Effector memory CD8-positive, alpha-beta T cell (primary cell): Measurements from ENCODE around the gene PLA2G6.
A peak's percentile ranks its signal among the peaks of the same experiment; 100 is the strongest.

ENCODE experiments used
- ATAC-seq: fragments of 150-1000 bp; cut with Tn5 transposase; replicated peaks from 2 replicates; pipeline ENCODE4 v1.10.0; 2021; ENCODE audit warnings: mild to moderate bottlenecking, moderate library complexity
- DNase-seq, 3 experiments: peaks; one replicate each; pipeline ENCODE4 v3.0.0; 2021
- H3K27ac Mint-ChIP-seq, 2 donors: one replicate each; pipeline ENCODE4 v1.8.0; 2022; ENCODE audit warnings: mild to moderate bottlenecking in 2 of 2, mixed read lengths in 2 of 2, moderate library complexity in 2 of 2
- H3K27me3 Mint-ChIP-seq, 2 donors: one replicate each; pipeline ENCODE4 v1.8.0; 2022; ENCODE audit warnings: mixed read lengths in 2 of 2
- H3K36me3 Mint-ChIP-seq: one replicate; pipeline ENCODE4 v1.8.0; 2022; ENCODE audit warnings: mild to moderate bottlenecking, moderate library complexity, mixed read lengths; ENCODE audit not compliant: insufficient read depth
- H3K4me1 Mint-ChIP-seq, 2 donors: one replicate each; pipeline ENCODE4 v1.8.0; 2022; ENCODE audit warnings: low read depth in 2 of 2, mixed read lengths in 2 of 2
- H3K4me3 Mint-ChIP-seq, 2 donors: one replicate each; pipeline ENCODE4 v1.8.0; 2022; ENCODE audit warnings: mild to moderate bottlenecking in 2 of 2, mixed read lengths in 2 of 2, moderate library complexity in 2 of 2
- H3K9me3 Mint-ChIP-seq, 2 donors: one replicate each; pipeline ENCODE4 v1.8.0; 2022; ENCODE audit warnings: mixed read lengths in 2 of 2

Gene PLA2G6

DNA sequence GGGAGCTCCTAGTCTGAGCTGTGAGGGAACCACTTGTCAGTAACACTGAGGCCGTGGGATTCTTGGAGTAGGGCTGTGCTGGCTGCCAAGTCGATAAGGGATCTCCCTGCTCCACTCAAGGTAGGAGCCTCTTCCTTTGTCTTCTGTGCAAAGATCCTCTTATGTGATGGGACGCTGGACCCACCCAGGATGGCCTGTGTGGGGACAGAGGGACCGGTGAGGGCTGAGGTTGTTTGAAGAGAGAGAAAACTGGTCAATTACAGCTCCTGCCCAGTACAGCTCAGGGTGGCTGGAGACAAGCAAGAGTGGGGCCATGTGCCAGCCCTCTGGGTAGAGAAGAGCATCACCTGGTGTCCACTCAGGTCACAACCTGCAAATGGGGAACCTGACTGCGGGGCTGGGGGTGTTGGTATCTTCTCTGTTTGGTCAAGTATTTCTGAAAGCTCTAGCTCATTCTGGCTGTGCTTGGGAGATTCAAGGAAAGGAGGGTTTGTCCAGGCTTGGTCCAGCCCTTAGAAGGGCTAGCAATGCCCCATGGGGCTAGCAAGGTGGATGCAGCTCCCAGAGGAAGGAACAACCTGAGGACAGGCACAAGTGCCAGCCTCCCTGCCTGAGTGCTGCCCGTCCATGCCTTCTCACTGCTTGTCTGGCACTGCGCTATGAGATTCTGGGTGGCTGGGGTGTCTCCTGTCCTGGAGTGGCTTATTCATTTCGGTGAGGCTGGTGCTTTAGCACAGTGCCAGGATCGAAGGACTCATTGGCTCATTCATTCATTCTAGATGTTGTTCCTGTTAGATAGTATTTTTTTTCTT lies 43.5 kb downstream of the PLA2G6 start:
- no peaks in the 10 kb centered on the region for H3K9me3 Mint-ChIP-seq
- ATAC-seq (no peak), DNase-seq (no peak)
- H3K4me3 Mint-ChIP-seq: no peak overlapping the region
- H3K4me1 Mint-ChIP-seq: peaks cover 2 to 6% of the 10 kb centered on the region in 2 donors
- H3K27me3 Mint-ChIP-seq: no peaks in the 10 kb centered on the region
- H3K27ac Mint-ChIP-seq: peak overlapping the region in 1 of 2 donors; percentile 38
- H3K36me3 Mint-ChIP-seq: peaks cover 8% of the 10 kb centered on the region

DNA sequence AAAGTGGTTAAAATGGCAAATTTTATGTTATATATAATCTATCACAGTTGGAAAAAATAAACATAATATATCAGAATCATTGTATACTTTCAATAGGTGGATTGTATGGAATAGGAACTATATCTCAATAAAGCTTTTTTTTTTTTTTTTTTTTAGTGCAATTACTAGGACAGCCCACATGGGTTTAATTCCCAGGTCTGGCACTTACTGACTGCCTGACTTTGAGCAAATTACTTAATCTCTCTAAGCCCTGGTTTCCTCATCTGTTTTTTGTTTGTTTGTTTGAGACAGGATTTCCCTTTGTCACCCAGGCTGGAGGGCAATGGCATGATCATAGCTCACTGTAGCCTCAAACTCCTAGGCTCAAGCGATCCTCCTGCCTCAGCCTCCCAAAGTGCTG lies 45.0 kb downstream of the PLA2G6 start:
- H3K27ac Mint-ChIP-seq: no peak overlapping the region
- ATAC-seq: no peak

DNA sequence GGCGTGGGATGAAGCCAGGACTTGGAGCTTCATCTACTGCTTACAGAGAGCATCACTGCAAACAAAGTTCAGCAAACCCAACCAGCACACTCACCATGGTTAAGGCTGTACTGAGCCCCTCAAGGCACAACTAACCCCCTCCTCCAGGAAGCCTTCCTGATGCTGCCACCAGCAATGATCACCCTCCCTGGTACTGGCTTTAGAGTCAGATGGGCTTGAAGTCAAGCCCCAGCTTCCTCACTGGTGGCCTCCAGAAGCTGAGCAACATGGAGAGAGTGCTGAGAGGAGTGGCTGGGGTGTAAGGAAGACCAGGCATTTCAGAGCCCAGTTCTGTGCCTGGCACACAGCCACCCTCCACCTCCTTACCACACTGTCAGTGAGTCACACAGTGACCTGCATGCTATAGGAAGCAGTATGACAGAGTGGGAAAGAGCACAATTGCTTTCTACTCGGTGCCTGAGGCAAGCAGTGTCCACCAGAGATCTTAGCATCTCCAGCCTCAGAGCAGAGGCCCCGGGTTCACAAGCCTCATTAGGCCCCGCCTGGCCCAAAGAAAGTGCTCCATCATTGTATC lies 46.4 kb downstream of the PLA2G6 start:
- no peaks in the 10 kb centered on the region for H3K9me3 Mint-ChIP-seq
- H3K4me3 Mint-ChIP-seq: no peak overlapping the region
- no peaks in the 10 kb centered on the region for H3K27me3 Mint-ChIP-seq
- H3K4me1 Mint-ChIP-seq: peaks cover 0 to 2% of the 10 kb centered on the region in 2 donors
- no peak for DNase-seq
- peaks cover 10% of the 10 kb centered on the region for H3K36me3 Mint-ChIP-seq
- no peak for ATAC-seq
- H3K27ac Mint-ChIP-seq: no peak overlapping the region

More for the DNA sequence above, 45.0 kb downstream of the PLA2G6 start:
- Mint-ChIP-seq H3K9me3 (no peaks in the 10 kb centered on the region), H3K27me3 (no peaks in the 10 kb centered on the region), H3K36me3 (peaks cover 8% of the 10 kb centered on the region), H3K4me3 (no peak overlapping the region), H3K4me1 (peaks cover 0 to 2% of the 10 kb centered on the region in 2 donors)
- DNase-seq: no peak

DNA sequence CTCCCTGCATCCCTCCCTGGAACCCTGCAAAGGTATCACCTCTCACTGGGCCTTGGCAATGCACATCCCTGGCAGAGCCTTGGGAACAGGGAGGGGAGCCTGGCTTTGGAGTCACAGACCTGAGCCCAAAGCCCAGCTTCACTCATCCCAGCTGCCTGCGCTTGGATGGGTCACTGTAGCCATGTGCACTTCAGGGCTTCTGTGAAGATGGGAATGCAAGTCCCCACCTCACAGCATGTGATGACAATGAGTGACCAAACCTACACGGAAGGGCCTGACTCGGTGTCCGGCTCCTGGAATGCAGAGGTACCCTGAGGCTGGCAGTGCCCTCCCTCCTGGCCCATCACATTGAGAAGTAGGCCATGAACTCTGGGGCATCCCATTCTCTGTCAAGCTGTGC lies 48.3 kb downstream of the PLA2G6 start:
- H3K36me3 Mint-ChIP-seq: peaks cover 10% of the 10 kb centered on the region

DNA sequence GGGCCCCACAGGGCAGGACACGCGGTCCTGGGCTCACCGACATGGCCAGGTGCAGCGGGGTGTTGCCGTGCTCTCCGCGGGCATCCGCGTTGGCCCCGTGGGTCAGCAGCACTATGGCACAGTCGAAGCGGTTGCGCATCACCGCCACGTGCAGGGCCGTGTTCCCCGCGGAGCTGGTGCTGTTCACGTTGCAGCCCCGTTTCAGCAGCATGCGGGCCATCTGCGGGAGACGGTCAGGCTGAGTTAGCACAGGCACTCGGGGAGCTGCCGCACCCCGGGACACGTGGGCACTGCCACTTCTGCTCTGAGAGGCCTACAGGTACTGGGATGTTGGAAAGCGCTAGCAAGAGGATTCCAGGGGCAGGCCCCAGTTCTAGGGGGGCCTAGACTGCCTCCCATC lies 48.8 kb downstream of the PLA2G6 start:
- Mint-ChIP-seq H3K9me3 (no peaks in the 10 kb centered on the region), H3K4me3 (no peak overlapping the region), H3K36me3 (peaks cover 10% of the 10 kb centered on the region), H3K27me3 (no peaks in the 10 kb centered on the region), H3K27ac (peak overlapping the region in 1 of 2 donors; percentile 60), H3K4me1 (peaks cover 0 to 2% of the 10 kb centered on the region in 2 donors)
- no peak for ATAC-seq
- no peak for DNase-seq

More for the DNA sequence above, 48.3 kb downstream of the PLA2G6 start:
- ATAC-seq (no peak), DNase-seq (no peak)
- H3K9me3 Mint-ChIP-seq: no peaks in the 10 kb centered on the region
- H3K27me3 Mint-ChIP-seq: no peaks in the 10 kb centered on the region
- no peak overlapping the region for H3K27ac Mint-ChIP-seq
- H3K4me1 Mint-ChIP-seq: peaks cover 0 to 2% of the 10 kb centered on the region in 2 donors
- no peak overlapping the region for H3K4me3 Mint-ChIP-seq

DNA sequence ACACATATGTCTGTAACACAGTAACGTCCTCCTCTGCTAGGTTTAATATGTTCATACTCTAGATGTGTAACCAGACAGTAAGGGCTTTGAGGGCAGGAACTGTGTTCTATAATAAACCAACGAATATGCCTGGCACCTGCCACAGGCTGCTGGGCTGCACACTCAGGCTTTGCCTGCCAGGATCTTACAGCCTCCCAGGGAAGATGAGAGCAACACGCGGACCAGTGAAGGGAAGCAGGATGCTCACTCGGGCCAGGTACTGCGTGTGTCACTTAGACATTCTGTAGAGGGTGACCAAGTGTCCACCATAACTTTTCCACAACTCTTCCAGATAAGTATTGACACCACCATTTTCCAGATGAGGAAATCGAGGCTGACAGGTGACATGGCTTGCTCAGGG lies 49.5 kb downstream of the PLA2G6 start:
- DNase-seq: no peak
- Mint-ChIP-seq H3K4me3 (no peak overlapping the region), H3K27ac (peak overlapping the region in 1 of 2 donors; percentile 60), H3K36me3 (peaks cover 10% of the 10 kb centered on the region), H3K9me3 (no peaks in the 10 kb centered on the region), H3K4me1 (peaks cover 0 to 2% of the 10 kb centered on the region in 2 donors), H3K27me3 (no peaks in the 10 kb centered on the region)
- no peak for ATAC-seq

DNA sequence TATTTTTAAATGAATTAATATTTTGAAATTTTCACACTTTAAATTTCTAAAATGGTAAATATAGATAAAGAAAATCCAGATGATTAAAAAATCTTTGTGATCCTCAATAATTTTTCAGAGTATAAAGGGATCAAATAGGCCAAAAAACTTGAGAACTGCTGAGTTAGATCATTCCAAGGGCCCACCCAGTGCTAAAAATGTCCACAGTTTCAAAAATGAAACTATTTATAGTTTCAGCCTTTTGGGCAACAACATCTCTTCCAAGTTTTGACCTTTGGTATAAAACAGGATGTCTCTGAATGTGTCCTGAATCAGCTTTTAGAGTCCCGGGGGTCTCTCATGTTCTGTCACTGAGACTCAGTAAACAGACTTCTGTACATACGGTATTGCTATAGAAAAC lies 50.2 kb downstream of the PLA2G6 start:
- H3K4me3 Mint-ChIP-seq: no peak overlapping the region
- no peak for ATAC-seq

DNA sequence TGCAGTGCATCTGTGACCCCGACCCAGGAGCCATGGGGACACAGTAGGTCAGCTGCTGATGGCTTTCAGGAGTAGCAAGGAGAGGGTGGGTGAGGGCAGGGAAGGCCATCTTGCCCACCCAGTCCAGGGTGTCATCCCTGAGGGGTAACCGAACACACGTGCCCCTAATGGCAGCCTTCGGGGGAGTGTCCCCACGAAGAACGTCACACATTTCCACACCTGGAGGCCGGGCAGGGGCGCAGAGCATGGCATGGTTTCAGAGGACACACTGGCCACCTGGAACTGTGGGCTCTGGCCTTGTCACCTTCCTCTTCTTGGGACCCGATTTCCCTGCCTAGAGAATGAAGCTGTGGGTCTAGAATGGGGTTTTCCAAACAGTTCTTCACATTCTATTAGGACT lies 51.8 kb downstream of the PLA2G6 start:
- Mint-ChIP-seq H3K9me3 (no peaks in the 10 kb centered on the region), H3K36me3 (peaks cover 10% of the 10 kb centered on the region), H3K4me1 (no peaks in the 10 kb centered on the region), H3K4me3 (no peak overlapping the region), H3K27me3 (no peaks in the 10 kb centered on the region), H3K27ac (no peak overlapping the region)
- ATAC-seq (no peak), DNase-seq (no peak)

More for the DNA sequence above, 50.2 kb downstream of the PLA2G6 start:
- Mint-ChIP-seq H3K4me1 (peaks cover 0 to 2% of the 10 kb centered on the region in 2 donors), H3K9me3 (no peaks in the 10 kb centered on the region), H3K27ac (no peak overlapping the region), H3K27me3 (no peaks in the 10 kb centered on the region), H3K36me3 (peaks cover 10% of the 10 kb centered on the region)
- DNase-seq: no peak

DNA sequence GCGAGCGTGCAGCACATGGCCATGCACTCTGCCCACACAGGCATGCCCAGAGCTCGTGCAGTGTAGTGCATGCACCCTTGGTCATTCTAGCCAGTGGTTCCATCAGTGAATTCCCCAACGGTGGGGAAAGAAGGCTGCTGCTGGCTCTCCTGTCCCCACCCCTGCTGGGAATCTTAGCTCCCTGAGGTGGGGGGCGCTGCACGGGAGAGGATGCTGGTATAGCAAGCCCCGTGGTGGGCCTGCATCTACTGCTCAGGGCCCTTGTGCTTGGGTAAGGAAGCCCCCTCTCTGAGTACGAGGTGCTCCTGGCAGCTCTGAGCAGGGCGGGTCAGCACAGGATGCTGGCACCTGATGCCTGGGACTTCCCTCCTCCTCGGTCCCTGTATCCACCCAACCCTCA lies 52.6 kb downstream of the PLA2G6 start:
- peaks cover 0 to 4% of the 10 kb centered on the region in 2 donors for H3K4me1 Mint-ChIP-seq
- H3K27me3 Mint-ChIP-seq: no peaks in the 10 kb centered on the region
- ATAC-seq (no peak), DNase-seq (no peak)
- H3K27ac Mint-ChIP-seq: peak overlapping the region in 1 of 2 donors; percentile 52
- H3K9me3 Mint-ChIP-seq: no peaks in the 10 kb centered on the region
- peaks cover 5% of the 10 kb centered on the region for H3K36me3 Mint-ChIP-seq
- H3K4me3 Mint-ChIP-seq: no peak overlapping the region

DNA sequence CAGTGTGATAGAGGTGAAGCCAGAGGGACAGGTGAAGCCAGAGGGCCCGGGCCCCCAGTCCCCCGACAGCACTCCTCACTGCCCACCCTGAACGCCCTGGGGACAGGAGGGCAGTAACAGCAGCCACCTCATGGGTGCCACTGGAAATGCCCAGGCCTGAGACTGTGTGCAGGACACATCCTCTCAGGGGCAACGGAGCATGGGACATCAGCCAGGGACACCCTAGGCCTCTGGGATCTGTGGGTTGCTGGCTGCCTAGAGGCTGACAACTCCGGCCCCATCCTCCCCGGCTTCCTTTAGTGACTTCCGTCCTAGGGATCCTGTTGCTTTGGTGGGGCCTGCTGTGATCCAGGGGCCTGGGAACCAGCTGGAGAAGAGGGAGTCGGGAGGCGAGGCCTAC lies 53.8 kb downstream of the PLA2G6 start:
- Mint-ChIP-seq H3K27ac (no peak overlapping the region), H3K36me3 (peaks cover 5% of the 10 kb centered on the region), H3K4me1 (peaks cover 0 to 5% of the 10 kb centered on the region in 2 donors), H3K9me3 (no peaks in the 10 kb centered on the region), H3K4me3 (no peak overlapping the region), H3K27me3 (no peaks in the 10 kb centered on the region)
- DNase-seq (no peak), ATAC-seq (no peak)

DNA sequence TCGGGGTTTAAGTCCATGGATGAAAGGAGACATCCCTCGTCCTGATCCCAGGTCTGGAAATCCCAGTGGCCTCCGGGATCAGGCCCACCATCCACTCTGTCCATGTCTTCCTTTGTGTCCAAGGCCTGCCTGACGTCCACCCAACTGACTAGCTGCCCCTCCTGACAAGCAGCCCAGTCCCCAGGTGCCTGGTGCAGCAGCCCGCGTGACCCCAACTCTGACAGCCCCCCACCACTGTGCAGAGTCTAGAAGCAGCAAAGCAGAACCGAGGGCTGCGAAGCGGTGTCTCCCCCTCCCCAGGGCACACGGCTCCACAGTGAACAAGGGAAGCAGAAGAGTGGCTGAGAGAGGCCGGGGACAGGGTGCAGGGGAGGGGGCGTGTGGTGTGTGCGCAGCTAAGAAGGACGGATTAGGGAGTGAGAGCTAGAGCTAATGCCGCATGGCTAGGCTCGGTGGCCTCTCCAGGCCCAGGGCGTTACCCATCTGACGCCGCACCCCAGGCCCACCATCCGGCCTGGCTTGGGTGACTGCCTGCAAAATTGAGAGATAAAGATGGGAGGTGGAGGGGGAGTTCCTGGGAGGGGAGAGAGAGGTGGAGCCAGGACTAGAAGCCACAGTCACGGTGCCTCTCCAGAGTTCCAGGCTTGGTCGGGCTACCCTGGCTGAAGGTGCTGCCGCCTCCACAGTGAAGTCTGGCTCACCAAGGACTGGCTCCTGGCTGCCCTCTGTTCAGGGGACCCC lies 54.5 kb downstream of the PLA2G6 start:
- H3K27ac Mint-ChIP-seq: peak overlapping the region; percentile 24 to 66
- no peak overlapping the region for H3K4me3 Mint-ChIP-seq
- peaks cover 0 to 7% of the 10 kb centered on the region in 2 donors for H3K4me1 Mint-ChIP-seq
- ATAC-seq (no peak), DNase-seq (no peak)
- no peaks in the 10 kb centered on the region for H3K9me3 Mint-ChIP-seq
- H3K27me3 Mint-ChIP-seq: no peaks in the 10 kb centered on the region
- peaks cover 7% of the 10 kb centered on the region for H3K36me3 Mint-ChIP-seq

DNA sequence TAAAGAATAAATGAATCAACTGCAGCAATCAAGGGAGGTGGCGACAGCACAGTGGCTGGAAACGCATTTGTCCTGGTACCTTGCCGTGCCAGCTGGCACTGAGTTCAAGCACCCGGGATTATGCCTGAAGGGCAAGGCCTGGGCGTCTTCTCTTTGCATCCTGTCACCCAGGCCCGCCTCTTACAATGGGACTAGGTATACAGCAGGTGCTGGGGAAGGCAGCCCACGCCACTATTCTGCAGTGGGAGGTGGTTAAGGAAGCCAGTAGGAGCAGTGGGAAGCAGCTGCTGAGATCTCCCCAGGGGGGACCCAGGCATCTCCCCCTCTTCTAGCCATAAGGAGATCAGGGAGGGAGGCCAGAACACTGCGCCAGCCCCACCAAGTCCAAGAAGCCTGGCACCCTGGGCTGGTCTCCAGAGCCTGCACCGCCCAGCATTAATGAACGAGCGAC lies 55.9 kb downstream of the PLA2G6 start:
- Mint-ChIP-seq H3K27ac (no peak overlapping the region), H3K36me3 (peaks cover 7% of the 10 kb centered on the region), H3K4me3 (no peak overlapping the region), H3K4me1 (peaks cover 0 to 7% of the 10 kb centered on the region in 2 donors), H3K27me3 (no peaks in the 10 kb centered on the region), H3K9me3 (no peaks in the 10 kb centered on the region)
- ATAC-seq (no peak), DNase-seq (no peak)

DNA sequence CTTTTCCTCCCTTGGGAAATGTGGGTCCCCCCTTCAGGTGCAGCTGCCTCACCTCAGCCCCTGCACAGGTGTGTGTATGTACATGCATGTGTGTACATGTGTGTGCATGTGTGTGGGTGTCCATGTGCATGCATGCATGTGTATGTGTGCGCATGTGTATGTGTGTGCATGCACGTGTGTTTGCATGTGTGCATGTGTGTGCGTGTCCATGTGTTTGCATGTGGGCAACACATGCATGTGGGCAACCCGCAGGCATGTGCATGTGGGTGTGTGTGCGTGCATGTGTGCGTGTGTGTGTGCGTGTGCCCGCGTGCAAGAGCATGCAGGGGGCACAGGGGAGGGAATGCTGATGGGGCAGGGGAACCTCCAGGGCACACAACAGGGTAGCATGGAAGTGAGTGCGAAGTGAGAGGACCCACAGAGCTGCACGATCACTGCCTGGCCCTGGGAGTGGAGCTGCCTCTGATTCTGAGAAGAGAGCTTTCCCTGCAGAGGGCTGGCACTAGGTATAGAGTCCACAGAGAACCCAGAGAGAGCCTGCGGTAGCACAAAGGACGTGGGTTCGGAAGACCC lies 56.5 kb downstream of the PLA2G6 start:
- no peak for ATAC-seq
- H3K4me1 Mint-ChIP-seq: peaks cover 0 to 7% of the 10 kb centered on the region in 2 donors
- no peak overlapping the region for H3K4me3 Mint-ChIP-seq
- H3K36me3 Mint-ChIP-seq: peaks cover 4% of the 10 kb centered on the region
- no peaks in the 10 kb centered on the region for H3K9me3 Mint-ChIP-seq
- DNase-seq: no peak
- H3K27me3 Mint-ChIP-seq: no peaks in the 10 kb centered on the region
- H3K27ac Mint-ChIP-seq: no peak overlapping the region
